ENCODE data around the gene GSG1L. TPM values are rescaled to one million over a fixed set of nuclear protein-coding genes. Genes with fewer than 3 reads are reported as not detected.
A peak's percentile ranks its signal among the peaks of the same experiment; 100 is the strongest.

Gene GSG1L
- total RNA-seq, 3 donors from 2014 or later: not detected

DNA sequence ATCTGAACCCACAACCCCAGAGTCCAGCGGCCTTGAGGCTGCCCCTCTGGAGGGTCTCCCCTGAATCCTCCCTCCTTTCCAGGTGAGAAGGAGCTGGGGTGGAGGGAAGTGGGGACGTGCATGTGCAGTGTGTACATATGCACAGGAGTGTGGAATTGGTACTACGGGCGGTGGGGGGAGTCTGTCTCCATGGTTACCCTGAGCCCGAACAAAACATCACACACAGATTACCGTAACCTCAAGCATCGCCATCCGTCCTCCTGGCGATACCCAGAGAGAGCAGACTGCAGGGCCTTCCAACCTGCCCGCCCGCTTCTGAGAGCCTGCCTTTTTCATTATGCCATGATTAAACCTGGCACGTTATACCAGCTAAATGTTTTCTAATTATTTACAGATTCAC, 25.1 kb downstream of the GSG1L start:
- Mint-ChIP-seq H3K27me3 (ENCODE audit: low read depth) (peaks cover 13% of the 10 kb centered on the region), H3K4me3 (no peak overlapping the region), H3K36me3 (ENCODE audit: insufficient read depth) (no peaks in the 10 kb centered on the region), H3K9me3 (no peaks in the 10 kb centered on the region), H3K4me1 (ENCODE audit: low read depth) (no peaks in the 10 kb centered on the region)
- DNase-seq (no peak), ATAC-seq (no peak)

DNA sequence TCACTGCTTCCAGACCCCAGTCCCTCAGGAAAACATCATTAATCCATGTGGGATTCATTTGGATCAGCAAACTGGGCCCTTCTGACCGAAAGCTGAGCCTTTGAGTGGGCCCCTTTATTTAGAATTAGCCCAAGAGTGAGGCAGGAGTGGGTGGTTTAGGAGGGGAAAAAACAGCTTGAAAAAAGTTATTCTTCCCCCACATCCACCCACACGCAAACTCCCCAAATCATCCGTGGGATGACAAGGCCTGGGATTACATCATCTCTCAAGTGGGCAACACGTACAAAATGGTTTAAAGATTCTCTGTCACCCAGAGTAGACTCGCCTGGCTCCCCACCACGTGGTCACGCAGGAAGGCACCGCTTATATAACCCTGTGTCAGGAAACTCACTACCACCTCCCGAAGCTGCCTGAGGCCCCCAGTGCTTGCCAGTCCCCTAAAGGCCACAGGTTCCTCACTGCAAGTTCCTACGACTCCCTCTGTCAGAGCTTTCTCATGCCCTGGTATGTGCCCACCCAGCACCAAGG, 27.6 kb downstream of the GSG1L start:
- Mint-ChIP-seq H3K4me1 (ENCODE audit: low read depth) (no peaks in the 10 kb centered on the region), H3K36me3 (ENCODE audit: insufficient read depth) (no peaks in the 10 kb centered on the region), H3K4me3 (no peak overlapping the region), H3K27me3 (ENCODE audit: low read depth) (peaks cover 17% of the 10 kb centered on the region), H3K9me3 (no peaks in the 10 kb centered on the region)
- DNase-seq (no peak), ATAC-seq (no peak)

DNA sequence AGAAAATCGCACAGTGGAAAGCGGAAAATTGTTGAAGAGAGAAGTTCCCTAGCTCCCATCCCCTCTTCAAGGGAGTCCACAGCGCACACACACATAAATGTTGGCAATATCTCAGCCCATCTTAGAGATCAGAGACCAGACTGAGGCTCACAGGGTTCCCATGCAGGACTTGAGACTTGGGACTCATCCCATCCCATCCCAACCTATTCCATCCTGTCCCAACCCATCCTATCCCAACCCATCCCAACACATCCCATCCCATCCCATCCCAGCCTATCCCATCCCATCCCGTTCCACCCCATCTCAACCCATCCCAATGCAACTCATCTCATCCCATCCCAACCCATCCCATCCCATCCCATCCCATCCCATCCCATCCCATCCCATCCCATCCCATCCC, 29.6 kb downstream of the GSG1L start:
- Mint-ChIP-seq H3K27me3 (ENCODE audit: low read depth) (peaks cover 18% of the 10 kb centered on the region), H3K9me3 (no peaks in the 10 kb centered on the region), H3K4me3 (no peak overlapping the region), H3K4me1 (ENCODE audit: low read depth) (no peaks in the 10 kb centered on the region), H3K36me3 (ENCODE audit: insufficient read depth) (no peaks in the 10 kb centered on the region)
- DNase-seq: no peak
- ATAC-seq: no peak

DNA sequence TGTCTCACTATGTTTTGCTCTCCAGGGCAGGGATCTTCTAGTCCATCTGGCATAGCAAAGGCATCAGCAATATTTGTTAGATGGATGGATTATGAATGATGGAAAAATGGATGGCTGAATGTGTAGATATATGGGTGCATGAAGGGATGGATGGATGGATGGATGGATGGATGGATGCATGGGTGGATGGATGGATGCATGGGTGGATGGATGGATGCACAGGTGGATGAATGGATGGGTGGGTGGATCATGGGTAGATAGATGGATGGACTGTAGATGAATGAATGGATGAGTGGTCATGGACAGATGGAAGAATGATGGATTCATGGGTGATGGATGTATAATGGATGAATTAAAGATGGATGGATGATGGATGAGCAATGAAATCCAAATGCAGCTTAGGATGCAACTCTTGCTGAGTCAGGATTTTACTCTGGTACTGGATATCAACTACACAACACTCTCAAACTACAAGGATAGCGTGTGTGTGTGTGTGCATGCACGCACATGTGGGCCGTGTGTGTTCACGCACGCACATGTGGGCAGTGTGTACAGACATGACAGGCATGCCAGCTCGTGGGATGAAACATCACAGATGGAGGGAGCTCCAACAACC, 34.0 kb downstream of the GSG1L start:
- ATAC-seq (no peak), DNase-seq (no peak)
- Mint-ChIP-seq H3K36me3 (ENCODE audit: insufficient read depth) (no peaks in the 10 kb centered on the region), H3K4me1 (ENCODE audit: low read depth) (no peaks in the 10 kb centered on the region), H3K27me3 (ENCODE audit: low read depth) (peaks cover 10% of the 10 kb centered on the region), H3K9me3 (no peaks in the 10 kb centered on the region), H3K4me3 (no peak overlapping the region)

DNA sequence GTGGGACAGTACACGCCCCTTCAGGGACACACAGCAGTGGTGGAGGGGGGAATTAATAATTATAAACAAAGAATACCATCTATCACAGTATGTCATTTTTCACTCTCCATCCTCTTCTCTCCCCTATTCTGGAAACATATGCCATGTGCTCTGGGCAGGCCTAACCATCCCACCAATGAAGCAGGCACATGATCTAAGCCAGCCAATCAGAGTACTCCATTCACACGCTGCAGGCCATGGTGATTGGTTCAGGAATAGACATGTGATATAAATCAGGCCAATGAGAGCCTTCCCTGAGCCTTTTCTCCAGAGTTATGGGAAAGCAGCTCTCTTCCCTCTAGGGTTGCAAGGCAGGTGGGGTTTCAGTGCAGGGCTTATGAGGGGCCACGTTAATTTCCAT, 36.5 kb downstream of the GSG1L start:
- H3K27me3 Mint-ChIP-seq (ENCODE audit: low read depth): peaks cover 1% of the 10 kb centered on the region
- H3K4me1 Mint-ChIP-seq (ENCODE audit: low read depth): no peaks in the 10 kb centered on the region
- ATAC-seq (no peak), DNase-seq (no peak)
- H3K9me3 Mint-ChIP-seq: no peaks in the 10 kb centered on the region
- no peak overlapping the region for H3K4me3 Mint-ChIP-seq
- no peaks in the 10 kb centered on the region for H3K36me3 Mint-ChIP-seq (ENCODE audit: insufficient read depth)

DNA sequence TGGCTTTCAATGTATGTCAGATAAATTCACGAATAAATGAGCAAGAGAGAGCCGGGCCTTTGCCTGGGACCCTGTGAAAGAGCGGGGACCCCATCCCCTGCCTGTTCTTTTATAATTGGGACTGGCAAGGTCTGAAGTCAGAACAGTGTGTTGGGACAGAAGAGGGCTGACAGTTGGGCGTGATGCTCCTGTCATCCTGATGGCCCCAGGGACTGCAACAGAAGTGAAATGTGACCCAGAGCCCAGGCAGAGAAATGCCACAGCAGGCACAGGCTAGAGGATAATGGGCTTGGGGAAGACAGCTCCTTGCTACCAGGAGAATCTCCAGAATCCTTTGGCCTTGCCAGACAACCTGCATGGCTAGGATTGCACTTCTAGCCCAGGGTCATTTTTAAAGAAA, 37.9 kb downstream of the GSG1L start:
- no peak for ATAC-seq
- Mint-ChIP-seq H3K4me3 (no peak overlapping the region), H3K4me1 (ENCODE audit: low read depth) (no peaks in the 10 kb centered on the region), H3K27me3 (ENCODE audit: low read depth) (peaks cover 1% of the 10 kb centered on the region), H3K36me3 (ENCODE audit: insufficient read depth) (no peaks in the 10 kb centered on the region), H3K9me3 (peaks cover 12% of the 10 kb centered on the region)
- DNase-seq: no peak

DNA sequence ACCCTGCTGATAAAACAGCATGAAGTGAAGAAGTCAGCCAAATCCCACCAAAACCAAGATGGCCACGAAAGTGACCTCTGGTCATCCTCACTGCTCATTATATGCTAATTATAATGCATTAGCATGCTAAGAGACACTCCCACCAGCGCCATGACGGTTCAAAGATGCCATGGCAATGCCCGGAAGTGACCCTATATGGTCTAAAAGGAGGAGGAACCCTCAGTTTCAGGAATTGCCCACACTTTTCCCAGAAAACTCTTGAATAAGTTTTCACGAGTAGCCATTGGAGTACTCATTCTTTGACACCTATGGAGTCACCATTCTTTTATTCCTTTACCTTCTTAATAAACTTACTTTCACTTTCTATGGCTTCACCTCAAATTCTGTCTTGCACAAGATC, 44.3 kb downstream of the GSG1L start:
- peaks cover 9% of the 10 kb centered on the region for H3K27me3 Mint-ChIP-seq (ENCODE audit: low read depth)
- H3K4me3 Mint-ChIP-seq: no peak overlapping the region
- H3K4me1 Mint-ChIP-seq (ENCODE audit: low read depth): no peaks in the 10 kb centered on the region
- peaks cover 25% of the 10 kb centered on the region for H3K9me3 Mint-ChIP-seq
- no peaks in the 10 kb centered on the region for H3K36me3 Mint-ChIP-seq (ENCODE audit: insufficient read depth)
- ATAC-seq: no peak
- no peak for DNase-seq

DNA sequence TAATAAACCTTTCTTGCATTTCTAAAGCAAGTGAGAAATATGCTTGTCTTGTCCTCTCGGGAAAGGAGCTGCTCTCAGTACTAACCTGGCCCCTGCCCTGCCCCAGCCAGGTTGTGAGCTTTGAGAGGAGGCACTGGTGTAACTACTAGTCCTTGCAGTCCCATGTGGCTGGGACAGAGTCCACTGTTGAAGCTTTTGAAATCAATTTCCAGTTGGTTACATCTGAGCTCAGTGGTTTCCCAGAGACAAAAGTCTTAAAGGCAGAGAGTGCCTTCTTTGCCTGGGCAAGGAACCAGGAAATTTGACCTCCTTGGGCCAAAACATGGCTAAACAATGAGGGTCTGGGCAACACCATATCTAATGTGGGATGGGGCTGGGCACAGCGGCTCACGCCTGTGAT, 48.7 kb downstream of the GSG1L start:
- no peaks in the 10 kb centered on the region for H3K36me3 Mint-ChIP-seq (ENCODE audit: insufficient read depth)
- H3K27me3 Mint-ChIP-seq (ENCODE audit: low read depth): peaks cover 28% of the 10 kb centered on the region
- no peak overlapping the region for H3K4me3 Mint-ChIP-seq
- DNase-seq (no peak), ATAC-seq (no peak)
- H3K9me3 Mint-ChIP-seq: peaks cover 5% of the 10 kb centered on the region
- no peaks in the 10 kb centered on the region for H3K4me1 Mint-ChIP-seq (ENCODE audit: low read depth)

DNA sequence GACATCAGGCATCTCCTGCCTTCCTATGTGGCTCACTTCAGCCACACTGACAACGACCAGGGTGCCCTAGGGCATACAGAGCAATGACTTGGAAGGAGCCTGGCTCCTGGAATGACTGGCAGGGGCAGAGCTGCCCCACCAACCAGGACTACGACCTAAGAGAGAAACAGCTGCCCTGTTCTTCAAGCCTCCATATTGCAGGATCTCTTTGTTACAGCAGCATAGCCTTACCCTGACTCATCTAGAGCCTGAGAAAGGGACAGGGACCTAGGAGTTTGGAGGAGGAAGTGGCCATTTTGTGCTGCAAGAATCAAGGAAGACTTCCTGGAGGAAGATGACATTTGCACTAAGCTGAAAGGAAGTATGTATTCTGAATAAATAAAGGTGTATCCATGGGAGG, 49.6 kb downstream of the GSG1L start:
- ATAC-seq: no peak
- H3K9me3 Mint-ChIP-seq: peaks cover 3% of the 10 kb centered on the region
- no peak for DNase-seq
- H3K36me3 Mint-ChIP-seq (ENCODE audit: insufficient read depth): no peaks in the 10 kb centered on the region
- peaks cover 31% of the 10 kb centered on the region for H3K27me3 Mint-ChIP-seq (ENCODE audit: low read depth)
- no peaks in the 10 kb centered on the region for H3K4me1 Mint-ChIP-seq (ENCODE audit: low read depth)
- no peak overlapping the region for H3K4me3 Mint-ChIP-seq

DNA sequence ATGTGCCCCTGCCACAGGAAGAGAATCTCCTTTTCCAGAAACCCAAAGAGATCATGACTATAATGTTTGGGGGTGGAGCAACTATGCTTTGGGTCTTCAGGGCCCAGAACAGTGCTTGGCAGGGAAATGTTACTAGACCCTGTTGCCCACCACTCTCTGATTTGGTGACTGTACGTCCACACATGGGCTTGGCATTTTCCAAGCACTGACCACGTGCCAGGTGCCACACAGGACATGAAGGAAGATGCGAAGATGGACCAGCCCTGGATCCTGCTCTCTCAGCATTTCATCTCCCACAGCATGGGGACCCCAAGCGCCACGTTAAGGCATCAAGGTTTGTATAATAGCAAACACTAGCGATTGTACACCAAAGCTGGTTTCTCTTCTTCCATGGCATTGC, 50.1 kb downstream of the GSG1L start:
- H3K27me3 Mint-ChIP-seq (ENCODE audit: low read depth): peaks cover 31% of the 10 kb centered on the region
- H3K4me1 Mint-ChIP-seq (ENCODE audit: low read depth): no peaks in the 10 kb centered on the region
- H3K4me3 Mint-ChIP-seq: no peak overlapping the region
- ATAC-seq (no peak), DNase-seq (no peak)
- no peaks in the 10 kb centered on the region for H3K36me3 Mint-ChIP-seq (ENCODE audit: insufficient read depth)
- peaks cover 3% of the 10 kb centered on the region for H3K9me3 Mint-ChIP-seq

DNA sequence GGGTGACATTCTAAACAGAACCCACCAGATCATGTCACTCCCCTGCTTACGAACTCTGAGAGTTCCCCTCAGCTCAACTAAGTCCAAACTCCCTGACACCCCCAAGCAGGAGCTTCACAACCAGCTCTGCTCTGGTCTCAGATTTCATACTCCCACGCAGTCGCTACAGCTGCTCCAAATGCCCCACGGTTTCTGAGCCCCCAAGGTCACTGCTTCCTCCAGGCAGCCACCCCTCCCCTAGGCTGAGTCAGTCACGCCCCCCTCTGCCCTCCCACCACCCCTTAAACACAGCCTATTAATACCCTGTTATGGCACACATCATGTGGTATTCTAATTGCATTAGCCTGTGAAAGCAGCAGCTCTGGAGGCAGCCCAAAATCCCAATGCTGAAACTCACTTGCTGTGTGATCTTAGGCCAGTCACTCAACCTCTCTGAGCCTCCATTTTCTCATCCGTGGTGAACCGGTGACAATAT, 51.5 kb downstream of the GSG1L start:
- DNase-seq: no peak
- Mint-ChIP-seq H3K36me3 (ENCODE audit: insufficient read depth) (no peaks in the 10 kb centered on the region), H3K4me3 (no peak overlapping the region), H3K27me3 (ENCODE audit: low read depth) (peaks cover 28% of the 10 kb centered on the region), H3K4me1 (ENCODE audit: low read depth) (no peaks in the 10 kb centered on the region), H3K9me3 (no peaks in the 10 kb centered on the region)
- ATAC-seq: no peak

DNA sequence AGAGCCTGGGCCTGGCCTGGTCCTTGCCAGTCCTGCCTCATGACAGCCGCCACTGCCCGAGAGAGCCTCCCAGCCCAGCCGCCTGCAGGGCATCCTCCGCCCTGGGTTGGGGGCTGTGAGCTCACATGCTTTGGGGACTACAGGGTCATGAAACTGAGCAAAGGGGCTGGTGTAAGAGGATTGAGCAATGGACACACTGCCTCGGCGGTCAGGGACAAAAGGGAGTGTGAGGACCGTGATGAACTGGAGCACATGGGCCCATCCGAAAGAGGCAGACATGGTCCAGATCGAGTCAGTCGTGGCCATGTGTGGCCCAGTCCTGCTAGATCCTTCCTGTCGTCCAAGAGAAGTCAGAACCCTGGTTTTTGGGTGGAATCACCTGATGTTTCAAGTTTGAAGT, 52.3 kb downstream of the GSG1L start:
- peaks cover 28% of the 10 kb centered on the region for H3K27me3 Mint-ChIP-seq (ENCODE audit: low read depth)
- H3K36me3 Mint-ChIP-seq (ENCODE audit: insufficient read depth): no peaks in the 10 kb centered on the region
- no peak overlapping the region for H3K4me3 Mint-ChIP-seq
- DNase-seq: no peak
- H3K9me3 Mint-ChIP-seq: no peaks in the 10 kb centered on the region
- H3K4me1 Mint-ChIP-seq (ENCODE audit: low read depth): no peaks in the 10 kb centered on the region
- peak in 1 of 2 donors; percentile 14 for ATAC-seq

DNA sequence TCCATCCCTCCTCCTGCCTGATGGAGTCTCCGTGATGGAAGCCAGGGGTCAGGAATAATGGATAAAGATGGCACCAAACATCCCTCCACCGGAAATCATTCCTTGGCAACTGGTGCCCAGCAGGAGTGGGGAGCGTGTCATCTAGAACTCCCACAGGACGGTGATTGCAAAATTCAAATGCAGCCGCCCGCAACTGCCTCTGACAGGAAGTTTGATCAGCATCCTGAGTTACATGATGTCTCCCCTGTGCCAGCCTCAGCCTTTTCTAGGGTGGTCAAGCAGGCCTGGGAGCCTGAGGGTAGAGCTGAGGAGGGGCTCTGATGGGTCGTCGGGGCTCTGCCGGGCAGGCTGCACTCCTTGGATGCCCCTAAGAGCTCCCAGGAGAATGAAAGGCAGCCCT, 52.8 kb downstream of the GSG1L start:
- ATAC-seq (no peak), DNase-seq (no peak)
- Mint-ChIP-seq H3K27me3 (ENCODE audit: low read depth) (peaks cover 28% of the 10 kb centered on the region), H3K9me3 (no peaks in the 10 kb centered on the region), H3K4me3 (no peak overlapping the region), H3K36me3 (ENCODE audit: insufficient read depth) (no peaks in the 10 kb centered on the region), H3K4me1 (ENCODE audit: low read depth) (no peaks in the 10 kb centered on the region)

DNA sequence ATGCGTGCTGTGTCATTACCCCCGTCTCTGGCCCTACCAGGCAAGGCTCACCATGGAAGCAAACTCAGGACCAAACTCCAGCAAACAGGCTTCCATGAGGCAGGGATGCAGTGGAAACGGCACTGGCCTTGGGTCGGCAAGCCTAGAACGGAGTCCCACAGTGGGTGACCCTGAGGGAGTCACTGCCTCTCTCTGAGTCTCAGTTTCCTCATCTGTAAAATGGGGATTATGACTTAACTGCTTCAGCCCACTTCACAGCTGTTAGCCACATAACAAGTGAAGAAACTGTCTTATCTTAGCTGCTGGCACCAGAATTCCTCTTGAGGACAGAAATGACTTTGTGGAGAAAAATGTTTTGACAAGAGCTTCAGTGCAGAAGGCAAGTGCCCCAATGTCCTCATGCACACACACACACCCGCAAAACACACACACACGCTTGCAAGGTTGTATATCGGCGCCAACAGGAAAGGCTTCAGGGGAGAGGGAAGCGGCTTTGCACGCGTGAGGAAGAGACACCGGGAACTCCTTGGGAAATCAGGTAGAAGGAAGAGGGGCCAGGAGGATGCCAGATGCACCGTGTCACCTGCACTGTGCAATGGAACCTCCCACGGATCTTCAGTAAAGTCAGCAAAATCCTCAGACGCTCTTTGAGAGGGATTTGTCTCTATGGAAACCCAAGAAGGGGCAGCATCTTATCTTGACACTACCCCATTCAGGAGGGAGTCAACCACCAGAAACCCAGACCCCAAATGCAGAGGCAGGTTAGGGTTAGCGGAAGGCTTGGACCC, 53.7 kb downstream of the GSG1L start:
- no peak for ATAC-seq
- Mint-ChIP-seq H3K4me3 (no peak overlapping the region), H3K36me3 (ENCODE audit: insufficient read depth) (no peaks in the 10 kb centered on the region), H3K4me1 (ENCODE audit: low read depth) (no peaks in the 10 kb centered on the region), H3K27me3 (ENCODE audit: low read depth) (peaks cover 28% of the 10 kb centered on the region), H3K9me3 (no peaks in the 10 kb centered on the region)
- no peak for DNase-seq

DNA sequence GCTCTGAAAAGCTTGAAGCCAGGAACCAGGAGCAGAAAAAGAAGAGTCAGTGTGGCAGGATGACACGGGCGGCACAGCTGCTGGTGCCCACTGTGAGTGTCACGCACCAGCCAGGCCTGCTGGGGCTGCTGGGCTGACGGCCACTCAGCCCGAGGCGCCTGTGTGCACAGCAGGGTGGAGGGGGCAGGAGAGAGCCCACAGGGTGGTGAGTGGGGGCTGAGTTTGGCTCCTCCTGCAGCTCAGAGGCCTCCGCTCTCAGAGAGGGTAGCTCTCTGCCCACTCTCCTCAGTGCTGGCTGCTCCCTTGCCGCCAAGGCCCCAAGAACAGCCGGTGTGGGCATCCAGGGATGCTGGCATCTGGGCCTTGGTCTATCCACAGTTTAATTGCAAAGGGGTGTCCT, 59.6 kb downstream of the GSG1L start:
- ATAC-seq (no peak), DNase-seq (no peak)
- H3K4me3 Mint-ChIP-seq: no peak overlapping the region
- H3K27me3 Mint-ChIP-seq (ENCODE audit: low read depth): peaks cover 7% of the 10 kb centered on the region
- no peaks in the 10 kb centered on the region for H3K4me1 Mint-ChIP-seq (ENCODE audit: low read depth)
- no peaks in the 10 kb centered on the region for H3K36me3 Mint-ChIP-seq (ENCODE audit: insufficient read depth)
- H3K9me3 Mint-ChIP-seq: no peaks in the 10 kb centered on the region
